ENCODE results near the gene COMMD1.
"Not testable (repeated sequence)": the region's sequence is repeated elsewhere in the genome, so short reads cannot be mapped to it uniquely, and the experiment has no call there.

The COMMD1 gene

GRCh38 chr2:61966087-61966727, 60.7 kb downstream of the COMMD1 start:
- DNase-seq, result no peak

GRCh38 chr2:61967262-61967661, 61.8 kb downstream of the COMMD1 start:
- no peak for DNase-seq

DNA sequence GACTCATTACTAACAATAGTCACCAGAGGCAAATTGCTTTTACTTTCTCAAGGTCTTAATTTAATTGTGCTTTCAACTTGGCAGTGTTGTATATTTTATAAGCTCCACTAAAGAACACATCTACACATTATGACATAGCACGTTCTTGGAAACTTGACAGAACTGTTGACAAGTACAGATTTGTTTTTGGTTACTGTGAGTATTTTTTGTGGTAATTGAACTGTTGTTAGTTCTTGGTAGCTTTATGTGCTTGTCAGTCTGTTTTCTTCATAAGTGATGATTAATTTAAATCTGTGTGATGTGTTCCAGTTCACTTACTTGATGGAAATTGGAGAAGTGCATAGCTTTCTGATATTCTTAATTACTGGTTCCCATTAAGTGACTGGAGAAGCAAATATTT, 63.9 kb downstream of the COMMD1 start:
- DNase-seq, result no peak

- DNase-seq, result no peak
Observed at GRCh38 chr2:61970807-61971556, 65.5 kb downstream of the COMMD1 start.

- DNase-seq, result no peak
Observed at GRCh38 chr2:61978522-61978921, 73.0 kb downstream of the COMMD1 start.

GRCh38 chr2:61980758-61981157, 75.3 kb downstream of the COMMD1 start:
- DNase-seq, result no peak

- no peak for DNase-seq
Observed at GRCh38 chr2:61984682-61985081, 79.2 kb downstream of the COMMD1 start.

DNA sequence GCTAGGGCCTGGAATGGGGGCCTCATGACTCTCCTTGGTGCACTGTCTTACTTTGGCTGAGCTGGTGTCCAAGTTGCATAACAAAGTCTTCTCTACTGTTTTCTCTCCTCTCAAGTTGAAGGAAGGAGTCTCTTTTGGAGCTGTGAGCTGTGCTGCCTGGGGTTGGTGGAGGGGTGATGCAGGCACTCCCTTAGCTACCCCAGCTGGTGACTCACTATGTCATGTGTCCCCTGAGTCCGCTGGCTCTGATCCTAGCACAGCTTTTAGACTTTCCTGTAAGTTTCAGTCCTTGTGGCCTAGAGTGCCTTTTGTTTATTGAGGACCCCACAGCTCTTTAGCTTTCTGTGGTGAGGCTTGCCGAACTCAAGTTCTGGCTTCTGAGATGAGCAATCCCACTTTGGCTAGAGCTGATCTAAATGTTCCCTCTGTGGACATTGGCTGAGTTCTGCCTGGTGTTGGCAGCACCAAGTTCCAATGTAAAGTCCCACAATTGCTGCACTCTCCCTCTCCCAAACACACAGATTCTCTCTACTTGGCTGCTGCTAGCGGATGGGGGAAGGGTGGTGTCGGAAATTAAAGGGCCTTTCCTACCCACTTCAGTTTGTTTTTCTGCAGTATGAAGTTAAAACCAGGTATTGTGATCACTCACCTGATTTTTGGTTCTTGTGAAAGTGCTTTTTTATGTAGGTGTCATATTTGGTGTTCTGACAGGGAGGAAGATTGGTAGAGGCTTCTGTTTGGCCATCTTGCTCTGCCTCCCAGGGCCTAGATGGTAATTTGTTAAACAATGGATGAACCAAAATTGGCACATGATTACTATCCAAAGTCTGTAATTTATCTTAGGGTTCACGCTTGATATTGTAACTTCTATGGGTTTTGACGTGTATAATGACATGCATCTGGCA, 83.2 kb downstream of the COMMD1 start:
- DNase-seq, result no peak

DNA sequence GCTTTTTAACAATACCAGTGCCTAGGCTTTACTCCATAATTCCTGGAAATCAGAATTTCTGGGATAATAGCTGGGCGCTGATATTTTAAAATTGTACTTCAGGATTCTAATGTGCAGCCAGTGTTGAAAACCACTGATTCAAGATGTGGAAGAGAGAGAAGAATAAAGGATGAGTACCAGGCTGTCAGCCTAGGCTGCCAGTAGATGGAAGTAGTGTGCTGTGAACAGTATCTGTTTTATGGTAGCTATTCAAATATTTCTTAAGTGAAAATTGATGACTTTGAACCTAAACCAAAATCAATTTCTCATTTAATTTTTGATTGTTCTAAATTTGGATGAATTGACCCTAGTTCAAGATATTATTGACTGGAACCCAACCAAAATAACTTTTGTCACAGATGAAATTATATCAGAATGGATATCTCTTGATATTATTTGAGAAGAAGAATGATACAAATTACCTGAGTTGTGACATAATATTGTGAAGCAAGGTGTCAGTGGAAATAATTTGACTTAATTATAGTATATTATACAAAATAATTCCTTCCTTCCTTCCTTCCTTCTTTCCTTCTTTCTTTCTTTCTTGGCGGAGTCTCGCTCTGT, 88.0 kb downstream of the COMMD1 start:
- DNase-seq, result peak; percentile 13 to 45

- DNase-seq, result no peak
Observed at GRCh38 chr2:61994531-61994930, 89.1 kb downstream of the COMMD1 start.

DNA sequence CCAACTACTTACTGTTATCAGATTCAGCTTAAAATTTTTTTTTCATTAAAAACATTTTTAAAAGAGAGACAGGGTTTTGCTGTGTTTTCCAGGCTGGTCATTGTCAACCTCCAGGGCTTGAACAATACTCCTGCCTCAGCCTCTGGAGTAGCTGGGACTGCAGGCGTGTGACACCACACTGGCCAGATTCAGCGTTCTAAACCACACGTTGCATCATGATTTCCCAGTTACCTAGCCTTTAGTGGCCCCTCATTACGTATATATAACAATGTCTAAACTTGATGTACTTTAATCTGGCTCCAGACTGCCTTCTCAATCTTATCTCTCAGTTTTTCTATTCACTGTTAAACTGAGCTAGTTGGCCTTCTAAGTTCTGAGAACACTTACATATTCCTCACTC, 89.6 kb downstream of the COMMD1 start:
- no peak for DNase-seq

- no peak for DNase-seq
Observed at GRCh38 chr2:61995515-61995914, 90.0 kb downstream of the COMMD1 start.

- no peak for DNase-seq
Observed at GRCh38 chr2:61998426-61998825, 93.0 kb downstream of the COMMD1 start.

- DNase-seq, result no peak
Observed at GRCh38 chr2:62000538-62000937, 95.1 kb downstream of the COMMD1 start.

- no peak for DNase-seq
Observed at GRCh38 chr2:62001431-62001830, 96.0 kb downstream of the COMMD1 start.

DNA sequence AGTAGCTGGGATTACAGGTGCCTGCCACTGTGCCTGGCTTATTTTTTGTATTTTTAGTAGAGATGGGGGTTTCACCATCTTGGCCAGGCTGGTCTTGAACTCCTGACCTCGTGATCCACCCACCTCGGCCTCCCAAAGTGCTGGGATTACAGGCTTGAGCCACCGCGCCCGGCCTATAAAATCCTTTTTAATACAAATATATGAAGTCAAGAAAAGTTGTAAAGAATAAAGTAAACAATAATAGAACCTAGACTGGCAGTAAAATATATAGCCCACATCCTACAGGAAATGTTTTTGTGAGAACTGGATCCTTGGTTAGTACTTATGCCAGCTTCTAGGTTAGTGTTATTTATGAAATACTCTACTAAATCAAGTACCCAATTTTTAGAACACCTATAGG, 99.0 kb downstream of the COMMD1 start:
- DNase-seq, result not testable (repeated sequence)

DNA sequence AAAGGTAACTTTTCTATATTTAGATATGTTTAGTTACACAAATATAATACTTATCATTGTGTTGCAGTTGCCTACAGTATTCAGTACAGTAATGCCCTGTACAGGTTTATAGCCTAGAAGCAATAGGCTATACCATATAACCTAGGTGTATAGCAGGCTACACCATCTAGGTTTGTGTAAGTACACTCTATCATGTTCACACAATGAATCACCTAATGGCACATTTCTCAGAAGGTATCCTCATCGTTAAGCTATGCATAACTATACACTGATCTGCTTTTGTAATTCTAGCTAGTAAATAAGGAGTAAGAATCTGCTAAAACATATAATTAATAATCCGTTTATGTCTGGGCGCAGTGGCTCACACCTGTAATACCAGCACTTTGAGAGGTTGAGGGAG, 102.1 kb downstream of the COMMD1 start:
- DNase-seq, result no peak

- DNase-seq, result no peak
Observed at GRCh38 chr2:62010632-62011256, 105.3 kb downstream of the COMMD1 start.

GRCh38 chr2:62013641-62014040, 108.2 kb downstream of the COMMD1 start:
- DNase-seq, result no peak

DNA sequence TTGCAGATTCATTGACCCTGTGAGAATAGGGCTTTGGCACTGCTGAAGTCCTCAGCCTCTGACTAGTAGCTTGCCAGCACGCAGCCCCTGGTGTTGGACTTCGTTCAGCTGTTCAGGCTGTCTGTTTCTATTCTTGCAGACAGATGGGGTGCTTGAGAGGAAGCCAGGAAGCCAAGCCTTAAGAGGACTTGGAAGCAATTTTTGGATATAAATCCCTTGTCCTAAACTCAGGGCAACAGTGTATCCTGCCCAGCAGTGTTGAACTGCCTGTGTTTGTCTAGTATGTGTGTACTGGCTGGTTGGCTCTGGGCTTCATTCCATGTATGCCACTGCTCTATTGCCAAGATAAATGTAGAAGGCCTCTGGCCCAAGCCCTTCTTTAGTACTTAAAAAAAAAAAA, 108.6 kb downstream of the COMMD1 start:
- no peak for DNase-seq

- DNase-seq, result no peak
Observed at GRCh38 chr2:62016957-62017356, 111.5 kb downstream of the COMMD1 start.

DNA sequence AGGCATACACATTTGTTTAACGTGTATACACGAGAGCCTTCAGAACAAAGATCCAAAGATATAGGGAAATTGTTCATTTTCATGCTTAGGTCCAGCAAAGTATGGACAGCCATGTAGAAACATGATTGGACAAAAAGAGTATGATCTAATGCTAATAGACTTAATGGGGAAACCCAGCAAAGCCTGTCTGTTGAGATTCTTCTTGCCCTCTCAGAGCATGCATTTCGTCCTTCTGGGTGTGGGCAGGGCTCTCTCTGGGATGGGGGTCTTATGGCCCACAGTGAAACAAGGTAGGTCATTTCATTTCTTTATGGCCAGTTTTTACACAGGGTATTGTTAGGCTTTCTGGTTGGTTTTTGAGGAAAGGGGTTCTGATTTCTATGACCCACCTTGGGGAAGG, 124.4 kb downstream of the COMMD1 start:
- no peak for DNase-seq

DNA sequence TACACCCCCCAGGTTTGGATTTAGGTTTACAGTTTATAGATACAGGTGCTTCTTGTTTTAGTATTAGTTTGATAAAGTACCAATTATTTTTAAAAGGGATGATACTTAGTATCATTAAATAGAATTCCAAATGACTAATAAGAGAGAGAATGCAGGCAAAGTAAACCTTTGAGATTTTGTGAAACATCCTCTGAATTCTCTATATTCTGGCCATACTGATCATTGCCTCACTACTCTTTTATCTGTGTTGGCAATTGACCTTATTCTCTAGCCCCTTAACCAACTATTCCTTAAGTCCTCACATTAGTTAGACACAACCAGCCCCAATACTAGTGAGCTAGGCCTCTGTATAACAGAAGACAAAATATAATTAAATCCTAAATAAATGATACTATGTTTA, 125.4 kb downstream of the COMMD1 start:
- no peak for DNase-seq

All from CD4-positive, alpha-beta T cell treated with Interferon alpha-2 for 1 hour (primary cell).